Endothelial cell of umbilical vein (primary cell): ENCODE results near the gene LIMCH1. TPM values are rescaled to one million over a fixed set of nuclear protein-coding genes. Genes with fewer than 3 reads are reported as not detected.
"Not testable (repeated sequence)": the region's sequence is repeated elsewhere in the genome, so short reads cannot be mapped to it uniquely, and the experiment has no call there.

ENCODE experiments used
- BruUV-seq: library from RNA; stranded (reverse); fragments of 400-500 nt; replicated peaks from 2 replicates; lab custom pipeline; 2021; lab: Mats Ljungman, UMichigan
- CTCF ChIA-PET: fragments of 300-600, 350-600 bp; sonication (Branson Sonifier 250); formaldehyde crosslinking; loops from one replicate; lab custom pipeline; 2021; ENCODE audit warnings: antibody characterized with exemption, inconsistent platforms; lab: Charles Lee
- POLR2A ChIA-PET: fragments of 300-600, 350-600 bp; sonication (Branson Sonifier 250); formaldehyde crosslinking; loops from one replicate; lab custom pipeline; 2021; ENCODE audit warnings: antibody characterized with exemption, inconsistent platforms; lab: Charles Lee
- DNase-seq: peaks from one replicate; pipeline ENCODE4 v3.0.0-alpha.2; 2011; ENCODE audit warnings: low read depth, low spot score
- FAIRE-seq: peaks from 2 replicates; lab custom pipeline; 2011; peaks lifted over from hg19 to GRCh38; lab: Jason Lieb, UNC
- H2AFZ ChIP-seq: 2 replicates; pipeline ENCODE4 v1.6.0; 2012; ENCODE audit warnings: low read depth, low read length, control low read depth, inconsistent platforms
- H3K27ac ChIP-seq: 2 replicates; pipeline ENCODE4 v1.5.1; 2011; ENCODE audit warnings: low read depth, mild to moderate bottlenecking, control low read depth, low read length, moderate library complexity; ENCODE audit not compliant: insufficient read depth
- H3K27me3 ChIP-seq, 2 experiments: 2 replicates each; pipeline versions ENCODE4 v1.6.0 to v1.6.1; 2011; ENCODE audit warnings: low read length in 2 of 2, mixed read lengths in 1 of 2; ENCODE audit not compliant: control insufficient read depth in 2 of 2, insufficient read depth in 2 of 2
- H3K36me3 ChIP-seq, 2 experiments: 2 replicates in 1 of 2; 3 replicates in 1 of 2; pipeline ENCODE4 v1.5.1; 2011; ENCODE audit warnings: low read length in 2 of 2, mild to moderate bottlenecking in 1 of 2, moderate library complexity in 1 of 2; ENCODE audit not compliant: control insufficient read depth in 2 of 2, insufficient read depth in 2 of 2; ENCODE audit errors: extremely low read depth in 1 of 2
- H3K4me1 ChIP-seq: 3 replicates; pipeline ENCODE4 v1.5.1; 2011; ENCODE audit warnings: mild to moderate bottlenecking, low read length; ENCODE audit not compliant: control insufficient read depth, insufficient read depth; ENCODE audit errors: extremely low read depth
- H3K4me2 ChIP-seq: 2 replicates; pipeline ENCODE4 v1.6.1; 2011; ENCODE audit warnings: low read length, control low read depth, mixed read lengths; ENCODE audit not compliant: insufficient read depth
- H3K4me3 ChIP-seq, 3 experiments: fragments of 200-600 bp in 1 of 3; sonication (generic), shearing (Covaris generic) in 1 of 3; replicated peaks in 1 of 3; 2 replicates each; pipeline ENCODE4 v1.5.1; 2011 to 2016; ENCODE audit warnings: control low read depth in 3 of 3, low read length in 3 of 3, mild to moderate bottlenecking in 2 of 3, inconsistent platforms in 1 of 3, low read depth in 1 of 3, moderate library complexity in 1 of 3; ENCODE audit not compliant: insufficient read depth in 1 of 3
- H3K79me2 ChIP-seq: 2 replicates; pipeline ENCODE4 v1.6.0; 2012; ENCODE audit warnings: low read length, inconsistent platforms; ENCODE audit not compliant: control insufficient read depth, insufficient read depth
- H3K9ac ChIP-seq: replicated peaks from 2 replicates; pipeline ENCODE3; 2011; ENCODE audit warnings: low read length, control low read depth; ENCODE audit not compliant: insufficient read depth; ENCODE audit errors: extremely low read depth
- H3K9me1 ChIP-seq: replicated peaks from 3 replicates; pipeline ENCODE4 v1.6.0; 2011; ENCODE audit warnings: mild to moderate bottlenecking, low read length; ENCODE audit not compliant: control insufficient read depth, insufficient read depth; ENCODE audit errors: extremely low read depth
- H3K9me3 ChIP-seq: replicated peaks from 2 replicates; pipeline ENCODE4 v1.5.1; 2012; ENCODE audit warnings: low read length, inconsistent platforms; ENCODE audit not compliant: control insufficient read depth, insufficient read depth
- H4K20me1 ChIP-seq: replicated peaks from 2 replicates; pipeline ENCODE3; 2011; ENCODE audit warnings: mild to moderate bottlenecking, low read length; ENCODE audit not compliant: control insufficient read depth, insufficient read depth; ENCODE audit errors: extremely low read depth
- EZH2 ChIP-seq: IDR thresholded peaks from 2 replicates; pipeline ENCODE4 v1.6.1; 2012; ENCODE audit warnings: borderline replicate concordance, low read depth, mild to moderate bottlenecking, moderate library complexity, low read length, inconsistent platforms; ENCODE audit not compliant: severe bottlenecking
- JUN ChIP-seq: IDR thresholded peaks from 2 replicates; pipeline ENCODE4 v1.6.1; 2011; ENCODE audit warnings: borderline replicate concordance, low read depth; ENCODE audit not compliant: insufficient read length, insufficient read depth
- dilution Hi-C: fragments of 300-500 bp; cut with MboI; formaldehyde crosslinking; loops from one replicate; pipeline ENCODE4 v1.15.0; 2019; ENCODE audit warnings: low sequenced_read_pairs; ENCODE audit not compliant: extremely low pct_ligation_motif_present
- intact Hi-C: fragments of 100-400 bp; cut with micrococcal nuclease; formaldehyde crosslinking; loops from one replicate; pipeline ENCODE4 v1.10.0; 2022
- polyA plus RNA-seq, 4 experiments: library from polyadenylated mRNA; depleted of rRNA in 3 of 4; stranded (reverse) in 3 of 4; unstranded in 1 of 4; fragments of >200 nt; gene quantifications; 2 replicates each; pipeline versions ENCODE4 v1.2.1 to v1.2.3, GENCODE V29; 2011 to 2012; ENCODE audit warnings: missing spikeins in 1 of 4
- total RNA-seq: library from RNA; stranded (reverse); gene quantifications from 2 replicates; pipeline ENCODE4 v1.2.3, GENCODE V29; 2021

Gene LIMCH1
- total and polyA plus RNA-seq, 2 donors (not counting 3 experiments of a cell fraction or from before 2014, with no cell fraction given), result 14.3 to 32.8 TPM

DNA sequence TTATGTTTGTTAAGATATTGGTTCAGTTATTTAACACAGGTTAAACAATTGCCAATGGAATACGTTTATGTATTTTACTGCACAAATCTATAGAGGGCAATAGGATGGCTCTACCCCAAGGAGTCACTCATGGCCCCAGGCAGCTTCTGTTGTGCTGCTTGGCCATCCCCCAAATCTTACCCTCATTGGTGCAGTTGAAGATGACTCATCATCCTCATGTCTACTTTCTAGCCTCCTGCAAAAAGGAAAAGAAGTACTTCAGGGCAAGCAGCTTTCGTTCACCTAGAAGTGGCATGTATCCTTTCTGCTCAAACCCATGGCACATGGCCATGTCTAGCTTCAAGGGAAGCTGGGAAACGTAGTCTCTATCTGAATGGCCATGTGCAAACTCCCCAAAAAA, 196.4 kb downstream of the LIMCH1 start:
- no TSS peak for BruUV-seq
- DNase-seq, result no peak

DNA sequence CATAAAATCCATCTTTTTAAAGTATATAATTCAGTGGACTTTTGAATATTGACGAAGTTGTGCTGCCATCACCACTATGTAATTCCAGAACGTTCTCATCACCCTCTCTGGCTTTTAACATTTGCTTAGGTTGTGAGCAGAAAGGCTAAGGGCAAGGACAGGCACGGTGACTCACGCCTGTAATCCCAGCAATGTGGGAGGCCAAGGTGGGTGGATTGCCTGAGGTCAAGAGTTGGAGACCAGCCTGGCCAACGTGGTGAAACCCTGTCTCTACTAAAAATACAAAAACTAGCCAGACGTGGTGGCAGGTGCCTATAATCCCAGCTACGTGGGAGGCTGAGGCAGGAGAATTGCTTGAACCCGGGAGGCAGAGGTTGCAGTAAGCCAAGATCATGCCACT, 199.5 kb downstream of the LIMCH1 start:
- H3K9me3 ChIP-seq, H2AFZ ChIP-seq, H3K4me1 ChIP-seq, FAIRE-seq, BruUV-seq, H4K20me1 ChIP-seq, H3K36me3 ChIP-seq, H3K27ac ChIP-seq, DNase-seq, H3K9ac ChIP-seq, POLR2A ChIA-PET, dilution Hi-C loops, H3K4me2 ChIP-seq, intact Hi-C loops, H3K9me1 ChIP-seq, H3K79me2 ChIP-seq, CTCF ChIA-PET, H3K4me3 ChIP-seq: not testable (repeated sequence)
- H3K27me3 ChIP-seq, result peaks cover 16 to 33% of the 10 kb centered on the region in 2 experiments

More for the DNA sequence above, 196.4 kb downstream of the LIMCH1 start:
- H3K4me3 ChIP-seq, result no peak overlapping the region
- no peaks in the 10 kb centered on the region for H3K4me1 ChIP-seq
- TF ChIP-seq JUN, result peak; percentile 8
- TF ChIP-seq EZH2, result no peak
- peaks cover 8 to 30% of the 10 kb centered on the region in 2 experiments for H3K27me3 ChIP-seq
- H2AFZ ChIP-seq, result no peak overlapping the region
- H3K79me2 ChIP-seq, result no peaks in the 10 kb centered on the region
- H3K36me3 ChIP-seq, result no peaks in the 10 kb centered on the region
- dilution Hi-C loops, result no loop called here
- ChIA-PET POLR2A (no interaction called here), CTCF (no interaction called here)
- H3K4me2 ChIP-seq, result no peak overlapping the region
- no peak for FAIRE-seq
- H4K20me1 ChIP-seq, result no peaks in the 10 kb centered on the region
- no peaks in the 10 kb centered on the region for H3K9me3 ChIP-seq
- no peak overlapping the region for H3K9ac ChIP-seq
- intact Hi-C loops, result no loop called here
- no peaks in the 10 kb centered on the region for H3K9me1 ChIP-seq
- no peak overlapping the region for H3K27ac ChIP-seq
